Common myeloid progenitor, CD34-positive (primary cell): ENCODE measurements around the gene CABLES1.
A peak's percentile ranks its signal among the peaks of the same experiment; 100 is the strongest.
"Not testable (repeated sequence)": the region's sequence is repeated elsewhere in the genome, so short reads cannot be mapped to it uniquely, and the experiment has no call there.

Source experiments
- CTCF ChIA-PET: fragments of 350-600 bp; sonication (Branson Sonifier 250); formaldehyde crosslinking; loops from one replicate; lab custom pipeline; 2021; ENCODE audit warnings: antibody characterized with exemption; lab: Charles Lee
- POLR2A ChIA-PET: fragments of 350-600 bp; sonication (Branson Sonifier 250); formaldehyde crosslinking; loops from one replicate; lab custom pipeline; 2021; ENCODE audit warnings: antibody characterized with exemption; lab: Charles Lee
- DNase-seq, 3 donors: peaks; one replicate each; pipeline versions ENCODE4 v3.0.0 to v3.0.0-alpha.2; 2013
- H3K27ac ChIP-seq, 2 experiments: 1 replicate in 1 of 2; 2 replicates in 1 of 2; pipeline ENCODE4 v1.7.0; 2013; ENCODE audit warnings: inconsistent platforms in 2 of 2, low read length in 2 of 2, mild to moderate bottlenecking in 2 of 2, low read depth in 1 of 2, moderate library complexity in 1 of 2; ENCODE audit not compliant: severe bottlenecking in 2 of 2, insufficient read depth in 1 of 2, poor library complexity in 1 of 2
- H3K27me3 ChIP-seq, 5 experiments: replicated peaks in 2 of 5; 1 replicate in 3 of 5; 2 replicates in 2 of 5; pipeline versions ENCODE4 v1.6.1 to v1.7.0; 2013; ENCODE audit warnings: low read length in 4 of 5, mild to moderate bottlenecking in 2 of 5, moderate library complexity in 2 of 5, inconsistent platforms in 1 of 5; ENCODE audit not compliant: insufficient read depth in 5 of 5, control insufficient read depth in 4 of 5
- H3K36me3 ChIP-seq, 4 experiments: 1 replicate in 2 of 4; 2 replicates in 2 of 4; pipeline versions ENCODE4 v1.6.1 to v1.7.0; 2013; ENCODE audit warnings: low read length in 3 of 4, control low read depth in 1 of 4, mild to moderate bottlenecking in 1 of 4; ENCODE audit not compliant: control insufficient read depth in 4 of 4, insufficient read depth in 4 of 4
- H3K4me1 ChIP-seq, 4 experiments: 1 replicate in 3 of 4; 2 replicates in 1 of 4; pipeline versions ENCODE4 v1.6.1 to v1.7.1; 2013; ENCODE audit warnings: low read length in 3 of 4, mild to moderate bottlenecking in 3 of 4, control low read depth in 1 of 4, inconsistent platforms in 1 of 4, moderate library complexity in 1 of 4; ENCODE audit not compliant: control insufficient read depth in 4 of 4, insufficient read depth in 4 of 4; ENCODE audit errors: control extremely low read depth in 1 of 4
- H3K4me3 ChIP-seq, 7 experiments: 1 replicate in 4 of 7; 2 replicates in 3 of 7; pipeline versions ENCODE4 v1.5.1 to v1.7.0; 2013; ENCODE audit warnings: mild to moderate bottlenecking in 7 of 7, low read length in 6 of 7, moderate library complexity in 6 of 7, inconsistent platforms in 2 of 7, low read depth in 2 of 7, control low read depth in 1 of 7; ENCODE audit not compliant: insufficient read depth in 4 of 7, control insufficient read depth in 1 of 7; ENCODE audit errors: extremely low read depth in 1 of 7
- H3K9me3 ChIP-seq, 5 experiments: 1 replicate in 4 of 5; 2 replicates in 1 of 5; pipeline versions ENCODE4 v1.6.1 to v1.7.1; 2013; ENCODE audit warnings: low read length in 4 of 5, mild to moderate bottlenecking in 2 of 5, inconsistent platforms in 1 of 5, low read depth in 1 of 5, moderate library complexity in 1 of 5; ENCODE audit not compliant: control insufficient read depth in 4 of 5, insufficient read depth in 2 of 5; ENCODE audit errors: control extremely low read depth in 1 of 5
- WGBS: methylation state at CpG from one replicate; pipeline ENCODE4 v1.1.5; 2013; ENCODE audit not compliant: insufficient coverage; 5-methylcytosine and 5-hydroxymethylcytosine counted together

Gene CABLES1

DNA sequence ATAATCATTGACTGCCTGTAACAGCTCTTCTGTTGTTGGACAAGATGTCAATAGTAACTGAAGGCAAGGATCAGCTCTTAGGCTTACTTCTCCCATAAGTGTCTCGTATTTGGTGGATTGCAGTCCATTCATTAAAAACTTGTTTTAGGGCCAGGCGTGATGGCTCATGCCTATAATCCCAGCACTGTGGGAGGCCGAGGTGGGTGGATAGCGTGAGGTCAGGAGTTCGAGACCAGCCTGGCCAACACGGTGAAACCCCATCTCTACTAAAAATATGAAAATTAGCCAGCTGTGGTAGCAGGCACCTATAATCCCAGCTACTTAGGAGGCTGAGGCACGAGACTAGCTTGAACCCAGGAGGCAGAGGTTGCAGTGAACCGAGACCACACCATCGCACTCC is 26.1 kb upstream of the CABLES1 start:
- H3K27me3 ChIP-seq, H3K9me3 ChIP-seq, DNase-seq, H3K27ac ChIP-seq, H3K4me1 ChIP-seq, H3K4me3 ChIP-seq, POLR2A ChIA-PET, H3K36me3 ChIP-seq: not testable (repeated sequence)
- 95% methylated on average over 6 of the region's 9 CpGs for WGBS
- CTCF ChIA-PET = interaction anchor here (1.3 kb wide), 1 partner anchor 54 kb away, joined by 5 read pairs; no protein-coding TSS in a partner anchor

DNA sequence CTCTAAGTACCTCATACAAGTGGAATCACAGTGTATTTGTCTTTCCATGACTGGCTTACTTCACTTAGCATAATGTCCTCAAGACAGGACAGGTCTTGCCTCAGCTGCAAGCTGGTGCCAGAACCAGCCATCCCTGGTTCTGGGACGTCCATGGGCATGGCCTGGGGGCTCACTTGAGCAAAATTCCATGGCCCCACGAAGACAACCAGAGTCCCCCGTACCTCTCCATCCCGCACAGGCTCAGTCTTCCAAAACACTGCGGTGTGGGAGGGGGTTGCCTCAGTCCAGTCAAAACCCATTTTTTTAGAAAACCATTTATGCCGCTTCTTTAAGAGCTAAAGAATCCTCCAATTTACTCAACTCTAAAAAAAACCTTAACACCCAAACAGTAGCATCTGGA is 21.7 kb upstream of the CABLES1 start:
- Histone ChIP-seq H3K4me3 (no peak overlapping the region), H3K27ac (no peak overlapping the region), H3K9me3 (no peaks in the 10 kb centered on the region), H3K4me1 (peaks cover 0 to 14% (median 11%) of the 10 kb centered on the region in 4 experiments), H3K36me3 (no peaks in the 10 kb centered on the region), H3K27me3 (no peaks in the 10 kb centered on the region)
- ChIA-PET CTCF (interaction anchor here (2.5 to 2.7 kb wide), 2 partner anchors 15 to 83 kb away, joined by 7 to 10 read pairs; no protein-coding TSS in a partner anchor), POLR2A (no interaction called here)
- WGBS = 93% methylated on average over 5 of the region's 6 CpGs
- DNase-seq = no peak

DNA sequence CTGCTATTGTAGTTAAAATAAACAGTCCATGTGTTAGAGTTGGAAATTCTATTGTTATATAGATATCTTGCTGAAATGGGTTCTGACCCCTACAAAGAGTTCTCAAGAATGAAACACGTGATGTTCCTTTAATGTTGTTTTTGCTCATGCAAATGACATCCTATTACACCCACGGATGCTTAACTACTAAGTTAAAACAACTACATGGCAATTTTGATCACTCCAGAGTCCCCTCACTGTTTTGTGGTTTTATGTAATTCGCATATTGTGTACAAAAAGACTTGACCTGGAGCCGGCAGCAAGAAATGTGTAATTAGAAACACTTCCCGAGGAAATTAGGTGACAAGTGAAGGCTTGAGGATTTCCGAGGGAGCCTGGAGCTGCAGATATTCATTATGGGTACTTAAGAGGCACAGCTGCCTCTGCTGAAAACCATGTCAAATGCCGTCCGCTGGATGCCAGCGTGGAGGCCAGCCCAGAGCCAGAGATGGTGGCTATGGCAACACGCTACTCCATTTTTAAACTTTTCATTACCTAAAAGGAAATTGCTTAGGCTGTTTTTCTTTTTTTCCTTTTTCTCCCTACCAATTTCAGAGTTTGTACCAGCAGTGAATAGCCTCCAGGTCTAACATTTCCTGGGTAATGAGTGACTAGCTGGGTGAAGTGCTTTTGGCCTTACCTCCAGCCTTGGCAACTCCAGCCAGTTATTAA is 21.0 kb upstream of the CABLES1 start:
- H3K9me3 ChIP-seq = no peaks in the 10 kb centered on the region
- WGBS = 8% methylated on average over 8 of the region's 10 CpGs
- H3K4me1 ChIP-seq = peaks cover 0 to 14% (median 11%) of the 10 kb centered on the region in 4 experiments
- peak overlapping the region in 2 of 7 experiments; percentile 35 to 40 for H3K4me3 ChIP-seq
- POLR2A ChIA-PET = no interaction called here
- no peaks in the 10 kb centered on the region for H3K27me3 ChIP-seq
- no peaks in the 10 kb centered on the region for H3K36me3 ChIP-seq
- no peak overlapping the region for H3K27ac ChIP-seq
- DNase-seq = peak in 2 of 3 donors; percentile 51 to 67
- CTCF ChIA-PET = no interaction called here

DNA sequence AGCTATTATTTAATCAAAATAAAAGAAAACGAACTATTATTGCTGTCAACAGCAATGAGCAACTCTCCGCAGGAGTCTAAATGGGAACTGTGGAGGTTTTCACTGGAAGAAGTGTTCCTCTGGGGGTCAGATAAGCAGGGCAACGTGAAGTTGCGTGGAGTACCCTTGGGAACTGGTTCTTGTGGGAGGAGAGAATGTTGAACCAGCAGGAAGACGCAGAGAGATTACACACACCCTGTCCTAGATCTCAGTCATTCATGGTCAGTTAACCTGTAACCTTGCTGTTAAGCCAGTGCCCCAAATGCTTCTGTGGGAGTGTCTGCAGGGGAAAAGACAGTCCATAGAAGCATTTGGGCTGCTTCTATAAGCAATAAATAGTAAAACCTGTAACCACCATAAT is 20.4 kb upstream of the CABLES1 start:
- no peak overlapping the region for H3K27ac ChIP-seq
- POLR2A ChIA-PET = no interaction called here

DNA sequence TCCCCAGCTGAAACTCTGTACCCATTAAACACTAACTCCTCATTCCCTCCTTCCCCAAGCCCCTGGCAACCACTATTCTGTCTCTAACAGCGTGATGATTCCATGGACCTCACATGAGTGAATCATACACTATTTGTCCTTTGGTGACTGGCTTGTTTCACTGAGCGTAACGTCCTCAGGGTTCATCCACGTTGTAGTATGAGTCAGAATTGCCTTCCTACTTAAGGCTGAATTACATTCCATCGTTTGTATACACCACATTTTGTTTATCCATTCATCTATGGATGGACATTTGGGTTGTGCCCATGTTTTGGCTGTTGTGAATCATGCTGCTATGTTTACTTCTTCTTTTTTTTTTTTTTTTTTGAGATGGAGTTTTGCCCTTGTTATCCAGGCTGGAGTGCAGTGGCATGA is 19.6 kb upstream of the CABLES1 start:
- CTCF ChIA-PET = interaction anchor here (1.1 to 2.1 kb wide), 2 partner anchors 9 to 14 kb away, joined by 3 to 6 read pairs; no protein-coding TSS in a partner anchor
- peak in 2 of 3 donors; percentile 11 to 38 for DNase-seq

More for the DNA sequence above, 20.4 kb upstream of the CABLES1 start:
- no peaks in the 10 kb centered on the region for H3K9me3 ChIP-seq
- peak overlapping the region in 1 of 7 experiments; percentile 40 for H3K4me3 ChIP-seq
- WGBS = 100% methylated on average over 2 of the region's 5 CpGs
- no peaks in the 10 kb centered on the region for H3K36me3 ChIP-seq
- H3K27me3 ChIP-seq = no peaks in the 10 kb centered on the region
- H3K4me1 ChIP-seq = peaks cover 0 to 14% (median 11%) of the 10 kb centered on the region in 4 experiments
- no peak for DNase-seq
- CTCF ChIA-PET = no interaction called here

DNA sequence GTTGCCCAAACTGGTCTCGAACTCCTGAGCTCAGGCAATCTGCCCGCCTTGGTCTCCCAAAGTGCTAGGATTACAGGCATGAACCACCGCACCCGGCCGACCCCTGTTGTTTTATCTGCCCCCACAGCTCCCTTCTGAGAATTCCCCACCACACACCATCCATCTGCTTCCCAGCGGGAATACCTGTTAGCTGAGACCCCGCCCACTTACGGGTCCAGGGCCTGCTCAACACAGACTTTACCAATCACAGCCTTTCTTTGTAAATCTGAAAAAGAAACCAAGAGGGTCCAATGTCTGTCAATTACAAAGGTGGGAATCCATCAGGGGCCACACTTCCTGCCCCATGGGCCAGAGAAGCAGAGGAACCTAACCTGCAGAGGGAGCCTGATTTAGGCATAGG is 14.2 kb upstream of the CABLES1 start:
- 92% methylated on average over 4 of the region's 8 CpGs for WGBS
- ChIA-PET POLR2A (no interaction called here), CTCF (interaction anchor here (3.0 to 3.8 kb wide), 2 partner anchors 10 kb away, joined by 11 to 15 read pairs; no protein-coding TSS in a partner anchor)
- H3K27me3 ChIP-seq = no peaks in the 10 kb centered on the region
- no peak overlapping the region for H3K4me3 ChIP-seq
- H3K9me3 ChIP-seq = no peaks in the 10 kb centered on the region
- no peak overlapping the region for H3K27ac ChIP-seq
- no peaks in the 10 kb centered on the region for H3K36me3 ChIP-seq
- DNase-seq = no peak
- H3K4me1 ChIP-seq = no peaks in the 10 kb centered on the region

More for the DNA sequence above, 19.6 kb upstream of the CABLES1 start:
- POLR2A ChIA-PET = no interaction called here
- H3K9me3 ChIP-seq = no peaks in the 10 kb centered on the region
- no peaks in the 10 kb centered on the region for H3K27me3 ChIP-seq
- 87% methylated on average over 3 of the region's 5 CpGs for WGBS
- peaks cover 0 to 14% (median 11%) of the 10 kb centered on the region in 4 experiments for H3K4me1 ChIP-seq
- H3K27ac ChIP-seq = no peak overlapping the region
- no peak overlapping the region for H3K4me3 ChIP-seq
- no peaks in the 10 kb centered on the region for H3K36me3 ChIP-seq
